ENCODE results near the gene SNTG2. TPM values are rescaled to one million over a fixed set of nuclear protein-coding genes. Genes with fewer than 3 reads are reported as not detected.

Gene SNTG2
- total RNA-seq, 5 donors from 2014 or later (not counting 1 experiment from before 2014, with no cell fraction given): 0.86 to 4.8 (median 2.7) TPM

GRCh38 chr2:1136846-1137245, 186.2 kb downstream of the SNTG2 start:
- no peaks in the 10 kb centered on the region for H3K9me3 ChIP-seq
- peaks cover 0 to 9% of the 10 kb centered on the region in 2 experiments for H3K4me1 ChIP-seq (ENCODE audit: control insufficient read depth in 1 of 2, extremely low read depth in 1 of 2, insufficient read depth in 2 of 2, low read length in 2 of 2)
- Mint-ChIP-seq H3K9me3 (no peaks in the 10 kb centered on the region), H3K4me3 (no peak overlapping the region), H3K27me3 (peaks cover 5 to 8% of the 10 kb centered on the region in 2 donors), H3K36me3 (no peaks in the 10 kb centered on the region), H3K4me1 (peaks cover 21 to 38% (median 29%) of the 10 kb centered on the region in 3 donors), H3K27ac (no peak overlapping the region)
- no peaks in the 10 kb centered on the region for H3K36me3 ChIP-seq (ENCODE audit: control insufficient read depth in 2 of 2, extremely low read depth in 1 of 2, insufficient read depth in 1 of 2, low read length in 1 of 2)
- DNase-seq (no peak), ATAC-seq (replicated peaks in 1 of 4) (no peak)
- H3K4me3 ChIP-seq (ENCODE audit: control insufficient read depth in 1 of 2, extremely low read depth in 1 of 2, low read length in 1 of 2): no peak overlapping the region
- no peak overlapping the region for H3K27ac ChIP-seq (ENCODE audit: low read length)
- ChIA-PET CTCF (no interaction called here), POLR2A (no interaction called here)
- peaks cover 0 to 13% of the 10 kb centered on the region in 2 experiments for H3K27me3 ChIP-seq (replicated peaks in 1 of 2; ENCODE audit: control insufficient read depth in 2 of 2, extremely low read depth in 1 of 2, insufficient read depth in 2 of 2, low read length in 1 of 2)
- 29% methylated on average over 4 of the region's 7 CpGs for WGBS (ENCODE audit: insufficient coverage)

GRCh38 chr2:1137264-1137663, 186.6 kb downstream of the SNTG2 start:
- Histone ChIP-seq H3K36me3 (ENCODE audit: control insufficient read depth in 2 of 2, extremely low read depth in 1 of 2, insufficient read depth in 1 of 2, low read length in 1 of 2) (no peaks in the 10 kb centered on the region), H3K27me3 (replicated peaks in 1 of 2; ENCODE audit: control insufficient read depth in 2 of 2, extremely low read depth in 1 of 2, insufficient read depth in 2 of 2, low read length in 1 of 2) (peaks cover 0 to 16% of the 10 kb centered on the region in 2 experiments), H3K9me3 (no peaks in the 10 kb centered on the region), H3K4me1 (ENCODE audit: control insufficient read depth in 1 of 2, extremely low read depth in 1 of 2, insufficient read depth in 2 of 2, low read length in 2 of 2) (peaks cover 0 to 9% of the 10 kb centered on the region in 2 experiments), H3K27ac (ENCODE audit: low read length) (no peak overlapping the region), H3K4me3 (ENCODE audit: control insufficient read depth in 1 of 2, extremely low read depth in 1 of 2, low read length in 1 of 2) (no peak overlapping the region)
- Mint-ChIP-seq H3K9me3 (no peaks in the 10 kb centered on the region), H3K27me3 (peaks cover 5 to 8% of the 10 kb centered on the region in 2 donors), H3K4me3 (no peak overlapping the region), H3K4me1 (peaks cover 21 to 36% (median 29%) of the 10 kb centered on the region in 3 donors), H3K27ac (no peak overlapping the region), H3K36me3 (no peaks in the 10 kb centered on the region)
- DNase-seq (no peak), ATAC-seq (replicated peaks in 1 of 4) (no peak)
- POLR2A ChIA-PET: no interaction called here
- 69% methylated on average over 4 of the region's 7 CpGs for WGBS (ENCODE audit: insufficient coverage)
- CTCF ChIA-PET: no interaction called here

GRCh38 chr2:1137913-1138391, 187.3 kb downstream of the SNTG2 start:
- H3K9me3 Mint-ChIP-seq: no peaks in the 10 kb centered on the region
- H3K27ac Mint-ChIP-seq: no peak overlapping the region
- POLR2A ChIA-PET: no interaction called here
- H3K27me3 Mint-ChIP-seq: peaks cover 5 to 8% of the 10 kb centered on the region in 2 donors
- Histone ChIP-seq H3K27me3 (replicated peaks in 1 of 2; ENCODE audit: control insufficient read depth in 2 of 2, extremely low read depth in 1 of 2, insufficient read depth in 2 of 2, low read length in 1 of 2) (peaks cover 0 to 12% of the 10 kb centered on the region in 2 experiments), H3K27ac (ENCODE audit: low read length) (no peak overlapping the region), H3K4me1 (ENCODE audit: control insufficient read depth in 1 of 2, extremely low read depth in 1 of 2, insufficient read depth in 2 of 2, low read length in 2 of 2) (peaks cover 0 to 9% of the 10 kb centered on the region in 2 experiments), H3K9me3 (no peaks in the 10 kb centered on the region), H3K36me3 (ENCODE audit: control insufficient read depth in 2 of 2, extremely low read depth in 1 of 2, insufficient read depth in 1 of 2, low read length in 1 of 2) (no peaks in the 10 kb centered on the region), H3K4me3 (ENCODE audit: control insufficient read depth in 1 of 2, extremely low read depth in 1 of 2, low read length in 1 of 2) (no peak overlapping the region)
- ATAC-seq (replicated peaks in 1 of 4) (no peak), DNase-seq (no peak)
- H3K36me3 Mint-ChIP-seq: no peaks in the 10 kb centered on the region
- no peak overlapping the region for H3K4me3 Mint-ChIP-seq
- peaks cover 16 to 29% (median 29%) of the 10 kb centered on the region in 3 donors for H3K4me1 Mint-ChIP-seq
- CTCF ChIA-PET: no interaction called here
- WGBS (ENCODE audit: insufficient coverage): 81% methylated on average over 15 of the region's 15 CpGs

GRCh38 chr2:1140389-1141003, 189.8 kb downstream of the SNTG2 start:
- Mint-ChIP-seq H3K4me1 (peaks cover 12 to 22% (median 21%) of the 10 kb centered on the region in 3 donors), H3K36me3 (peaks cover 6% of the 10 kb centered on the region), H3K4me3 (no peak overlapping the region), H3K27me3 (peaks cover 0 to 3% of the 10 kb centered on the region in 2 donors), H3K27ac (no peak overlapping the region), H3K9me3 (peaks cover 7 to 9% (median 8%) of the 10 kb centered on the region in 3 donors)
- H3K27me3 ChIP-seq (replicated peaks in 1 of 2; ENCODE audit: control insufficient read depth in 2 of 2, extremely low read depth in 1 of 2, insufficient read depth in 2 of 2, low read length in 1 of 2): peaks cover 0 to 6% of the 10 kb centered on the region in 2 experiments
- WGBS (ENCODE audit: insufficient coverage): 37% methylated on average over 11 of the region's 17 CpGs
- no peak overlapping the region for H3K27ac ChIP-seq (ENCODE audit: low read length)
- H3K36me3 ChIP-seq (ENCODE audit: control insufficient read depth in 2 of 2, extremely low read depth in 1 of 2, insufficient read depth in 1 of 2, low read length in 1 of 2): no peaks in the 10 kb centered on the region
- DNase-seq (peak in 28 of 35 experiments; percentile 8 to 63 (median 38)), ATAC-seq (replicated peaks in 1 of 4) (peak; percentile 71 to 80 (median 74))
- H3K4me1 ChIP-seq (ENCODE audit: control insufficient read depth in 1 of 2, extremely low read depth in 1 of 2, insufficient read depth in 2 of 2, low read length in 2 of 2): peaks cover 0 to 4% of the 10 kb centered on the region in 2 experiments
- ChIA-PET POLR2A (no interaction called here), CTCF (interaction anchor here (0.6 to 1.9 kb wide), 3 partner anchors 9 to 99 kb away, joined by 3 to 6 read pairs (median 3); no protein-coding TSS in a partner anchor)
- no peak overlapping the region for H3K4me3 ChIP-seq (ENCODE audit: control insufficient read depth in 1 of 2, extremely low read depth in 1 of 2, low read length in 1 of 2)
- no peaks in the 10 kb centered on the region for H3K9me3 ChIP-seq

GRCh38 chr2:1141079-1141478, 190.4 kb downstream of the SNTG2 start:
- ATAC-seq (replicated peaks in 1 of 4) (no peak), DNase-seq (no peak)
- H3K36me3 ChIP-seq (ENCODE audit: control insufficient read depth in 2 of 2, extremely low read depth in 1 of 2, insufficient read depth in 1 of 2, low read length in 1 of 2): no peaks in the 10 kb centered on the region
- Mint-ChIP-seq H3K36me3 (peaks cover 6% of the 10 kb centered on the region), H3K4me1 (peaks cover 11 to 20% (median 18%) of the 10 kb centered on the region in 3 donors), H3K27me3 (peaks cover 0 to 3% of the 10 kb centered on the region in 2 donors), H3K4me3 (no peak overlapping the region), H3K9me3 (peaks cover 7 to 9% (median 8%) of the 10 kb centered on the region in 3 donors), H3K27ac (no peak overlapping the region)
- POLR2A ChIA-PET: no interaction called here
- no peaks in the 10 kb centered on the region for H3K9me3 ChIP-seq
- WGBS (ENCODE audit: insufficient coverage): 76% methylated on average over 7 of the region's 7 CpGs
- H3K4me3 ChIP-seq (ENCODE audit: control insufficient read depth in 1 of 2, extremely low read depth in 1 of 2, low read length in 1 of 2): no peak overlapping the region
- peaks cover 0 to 4% of the 10 kb centered on the region in 2 experiments for H3K4me1 ChIP-seq (ENCODE audit: control insufficient read depth in 1 of 2, extremely low read depth in 1 of 2, insufficient read depth in 2 of 2, low read length in 2 of 2)
- no peak overlapping the region for H3K27ac ChIP-seq (ENCODE audit: low read length)
- H3K27me3 ChIP-seq (replicated peaks in 1 of 2; ENCODE audit: control insufficient read depth in 2 of 2, extremely low read depth in 1 of 2, insufficient read depth in 2 of 2, low read length in 1 of 2): peaks cover 0 to 6% of the 10 kb centered on the region in 2 experiments
- CTCF ChIA-PET: interaction anchor here (1.1 to 1.9 kb wide), 2 partner anchors 10 to 13 kb away, joined by 3 to 6 read pairs; no protein-coding TSS in a partner anchor

- Mint-ChIP-seq H3K4me3 (no peak overlapping the region), H3K27ac (no peak overlapping the region), H3K4me1 (peaks cover 0 to 7% (median 5%) of the 10 kb centered on the region in 3 donors), H3K27me3 (peaks cover 0 to 3% of the 10 kb centered on the region in 2 donors), H3K36me3 (peaks cover 6% of the 10 kb centered on the region), H3K9me3 (peaks cover 7 to 9% (median 8%) of the 10 kb centered on the region in 3 donors)
- no peak for ATAC-seq (replicated peaks in 1 of 4)
- DNase-seq: no peak
- Histone ChIP-seq H3K4me1 (ENCODE audit: control insufficient read depth in 1 of 2, extremely low read depth in 1 of 2, insufficient read depth in 2 of 2, low read length in 2 of 2) (peaks cover 0 to 4% of the 10 kb centered on the region in 2 experiments), H3K9me3 (no peaks in the 10 kb centered on the region), H3K27ac (ENCODE audit: low read length) (no peak overlapping the region), H3K36me3 (ENCODE audit: control insufficient read depth in 2 of 2, extremely low read depth in 1 of 2, insufficient read depth in 1 of 2, low read length in 1 of 2) (no peaks in the 10 kb centered on the region), H3K27me3 (replicated peaks in 1 of 2; ENCODE audit: control insufficient read depth in 2 of 2, extremely low read depth in 1 of 2, insufficient read depth in 2 of 2, low read length in 1 of 2) (peaks cover 0 to 6% of the 10 kb centered on the region in 2 experiments), H3K4me3 (ENCODE audit: control insufficient read depth in 1 of 2, extremely low read depth in 1 of 2, low read length in 1 of 2) (no peak overlapping the region)
- ChIA-PET POLR2A (no interaction called here), CTCF (no interaction called here)
- WGBS (ENCODE audit: insufficient coverage): 86% methylated on average over 1 of the region's 1 CpG
These were observed 192.5 kb downstream of the SNTG2 start for GRCh38 chr2:1143129-1143528.

Data from T-cell (primary cell).